Pancreas (tissue), 10 donors: ENCODE data around the gene TNRC6B. TPM values are rescaled to one million over a fixed set of nuclear protein-coding genes. Genes with fewer than 3 reads are reported as not detected.
"Not testable (repeated sequence)": the region's sequence is repeated elsewhere in the genome, so short reads cannot be mapped to it uniquely, and the experiment has no call there.

Source experiments
- ATAC-seq, 4 donors: fragments of 200-7000 bp; cut with Tn5 transposase; one replicate each; pipeline versions ENCODE4 v1.8.0 to v1.9.1; 2020; ENCODE audit warnings: mild to moderate bottlenecking in 4 of 4, moderate library complexity in 4 of 4
- DNase-seq, 6 donors: peaks; one replicate each; pipeline ENCODE4 v3.0.0-alpha.2; 2020
- FAIRE-seq: peaks from 2 replicates; lab custom pipeline; 2012; peaks lifted over from hg19 to GRCh38; lab: Jason Lieb, UNC
- H3K27ac ChIP-seq, 4 donors: fragments of 200-600 bp; sonication (generic); 1 replicate in 3 of 4; 2 replicates in 1 of 4; pipeline versions ENCODE4 v1.5.0 to v1.8.0; 2020
- H3K27me3 ChIP-seq, 4 donors: fragments of 200-600 bp; one replicate each; pipeline ENCODE4 v1.8.0; 2021
- H3K36me3 ChIP-seq, 3 donors: fragments of 200-600 bp; sonication (generic) in 1 of 3; one replicate each; pipeline versions ENCODE4 v1.5.0 to v1.8.0; 2020 to 2021
- H3K4me1 ChIP-seq, 3 donors: fragments of 200-600 bp; one replicate each; pipeline ENCODE4 v1.8.0; 2021
- H3K4me3 ChIP-seq, 4 donors: fragments of 200-600 bp; sonication (generic) in 2 of 4; one replicate each; pipeline versions ENCODE4 v1.5.0 to v1.8.0; 2020 to 2021
- H3K9me3 ChIP-seq, 4 donors: fragments of 200-600 bp; one replicate each; pipeline ENCODE4 v1.8.0; 2021
- CTCF ChIP-seq, 4 donors: fragments of 200-600 bp; sonication (generic) in 3 of 4; IDR thresholded peaks; one replicate each; pipeline versions ENCODE4 v1.5.0 to v1.8.0; 2021; ENCODE audit warnings: antibody characterized with exemption in 4 of 4
- WGBS, 2 donors: extraction: QIAGEN DNeasy Blood & Tissue Kit; methylation state at CpG; one replicate each; pipeline ENCODE4 v1.1.7; 2013; 5-methylcytosine and 5-hydroxymethylcytosine counted together
- intact Hi-C, 3 donors: fragments of 100-400 bp; cut with DNase I; formaldehyde crosslinking; loops; one replicate each; pipeline versions ENCODE4 v1.11.1 to v1.14.2; 2022
- polyA plus RNA-seq, 2 donors: library from polyadenylated mRNA; stranded (reverse); fragments of 200-250 nt; gene quantifications; one replicate each; pipeline ENCODE4 v1.2.3, GENCODE V29; 2013
- total RNA-seq, 6 donors: library from RNA; stranded (reverse); fragmentation: NEBNext Ultra II Directional in 4 of 6; extraction: Animal tissue kit (Norgen Biotek cat#: 25700) in 4 of 6; gene quantifications; one replicate each; pipeline versions ENCODE4 v1.2.1 to v1.2.4, GENCODE V29; 2021 to 2023
- donor health status: healthy with polysubstance abuse.
- donor health status: DM: no; HTN: no; CAD: no; lungs with moderate emphysema.
- donor health status: DM: no; HTN: no; CAD: no.
- donor health status: control.
- donor health status: control.
- donor health status: Bipolar disorder and iron deficiency.
- donor health status: DM: yes; HTN: yes; CAD: no.
- donor health status: DM: no; HTN: no; CAD: no.
- donor health status: DM: no; HTN: no; CAD: no.
- donor health status: DM: yes; HTN: yes; CAD: no.

Gene TNRC6B
- total and polyA plus RNA-seq, 8 donors = 2.2 to 31.3 (median 21.0) TPM

- FAIRE-seq = no peak
- intact Hi-C loops = no loop called here
- Histone ChIP-seq H3K27ac (no peak overlapping the region), H3K36me3 (no peaks in the 10 kb centered on the region), H3K4me3 (no peak overlapping the region), H3K27me3 (no peaks in the 10 kb centered on the region), H3K9me3 (no peaks in the 10 kb centered on the region), H3K4me1 (peaks cover 20 to 31% (median 27%) of the 10 kb centered on the region in 3 donors)
- no peak for DNase-seq
- WGBS, 2 donors = 22 to 33% methylated on average over 2 of the region's 2 CpGs
- ATAC-seq = peak; percentile 29 to 76 (median 56)
- no peak for TF ChIP-seq CTCF (IDR thresholded peaks at IDR 0.05)
These were observed 12.8 kb downstream of the TNRC6B start for GRCh38 chr22:40190501-40190900.

GRCh38 chr22:40193429-40194421 is 16.0 kb downstream of the TNRC6B start:
- FAIRE-seq (no peak), ATAC-seq (peak in 1 of 4 donors; percentile 20), DNase-seq (no peak)
- H3K27ac ChIP-seq = no peak overlapping the region
- H3K4me3 ChIP-seq = no peak overlapping the region
- no peaks in the 10 kb centered on the region for H3K27me3 ChIP-seq
- no peaks in the 10 kb centered on the region for H3K9me3 ChIP-seq
- 68 to 72% methylated on average over 13 of the region's 13 CpGs for WGBS, 2 donors
- peaks cover 14 to 32% (median 23%) of the 10 kb centered on the region in 3 donors for H3K4me1 ChIP-seq
- no peak for TF ChIP-seq CTCF (IDR thresholded peaks at IDR 0.05)
- H3K36me3 ChIP-seq = no peaks in the 10 kb centered on the region
- intact Hi-C loops = no loop called here

GRCh38 chr22:40194656-40195055 is 16.9 kb downstream of the TNRC6B start:
- FAIRE-seq (no peak), ATAC-seq (no peak), DNase-seq (no peak)
- H3K9me3 ChIP-seq = no peaks in the 10 kb centered on the region
- no peak for TF ChIP-seq CTCF (IDR thresholded peaks at IDR 0.05)
- H3K4me3 ChIP-seq = no peak overlapping the region
- H3K36me3 ChIP-seq = no peaks in the 10 kb centered on the region
- intact Hi-C loops = no loop called here
- WGBS, 2 donors = 72 to 79% methylated on average over 3 of the region's 3 CpGs
- peaks cover 21 to 34% (median 30%) of the 10 kb centered on the region in 3 donors for H3K4me1 ChIP-seq
- no peaks in the 10 kb centered on the region for H3K27me3 ChIP-seq
- no peak overlapping the region for H3K27ac ChIP-seq

- WGBS, 2 donors = 85 to 87% methylated on average over 7 of the region's 7 CpGs
- H3K36me3 ChIP-seq = no peaks in the 10 kb centered on the region
- no peak for TF ChIP-seq CTCF (IDR thresholded peaks at IDR 0.05)
- H3K27ac ChIP-seq = peak overlapping the region in 1 of 4 donors; percentile 10
- intact Hi-C loops = no loop called here
- ATAC-seq (peak in 3 of 4 donors; percentile 47 to 77 (median 52)), FAIRE-seq (no peak), DNase-seq (no peak)
- peaks cover 14 to 22% (median 20%) of the 10 kb centered on the region in 3 donors for H3K4me1 ChIP-seq
- no peaks in the 10 kb centered on the region for H3K9me3 ChIP-seq
- no peak overlapping the region for H3K4me3 ChIP-seq
- H3K27me3 ChIP-seq = no peaks in the 10 kb centered on the region
These were observed 19.1 kb downstream of the TNRC6B start for GRCh38 chr22:40196628-40197360.

- not testable (repeated sequence) for H3K27ac ChIP-seq, FAIRE-seq
These were observed 19.7 kb downstream of the TNRC6B start for GRCh38 chr22:40197421-40197820.

More at GRCh38 chr22:40197421-40197820, 19.7 kb downstream of the TNRC6B start:
- ATAC-seq = peak in 1 of 4 donors; percentile 7
- H3K36me3 ChIP-seq, H3K4me3 ChIP-seq, H3K9me3 ChIP-seq, DNase-seq, H3K27me3 ChIP-seq, intact Hi-C loops: not testable (repeated sequence)
- H3K4me1 ChIP-seq = peaks cover 14 to 22% (median 20%) of the 10 kb centered on the region in 3 donors
- 82 to 85% methylated on average over 9 of the region's 9 CpGs for WGBS, 2 donors
